ENCODE results near the gene AKR1C1.
"Not testable (repeated sequence)": the region's sequence is repeated elsewhere in the genome, so short reads cannot be mapped to it uniquely, and the experiment has no call there.

Gene AKR1C1

DNA sequence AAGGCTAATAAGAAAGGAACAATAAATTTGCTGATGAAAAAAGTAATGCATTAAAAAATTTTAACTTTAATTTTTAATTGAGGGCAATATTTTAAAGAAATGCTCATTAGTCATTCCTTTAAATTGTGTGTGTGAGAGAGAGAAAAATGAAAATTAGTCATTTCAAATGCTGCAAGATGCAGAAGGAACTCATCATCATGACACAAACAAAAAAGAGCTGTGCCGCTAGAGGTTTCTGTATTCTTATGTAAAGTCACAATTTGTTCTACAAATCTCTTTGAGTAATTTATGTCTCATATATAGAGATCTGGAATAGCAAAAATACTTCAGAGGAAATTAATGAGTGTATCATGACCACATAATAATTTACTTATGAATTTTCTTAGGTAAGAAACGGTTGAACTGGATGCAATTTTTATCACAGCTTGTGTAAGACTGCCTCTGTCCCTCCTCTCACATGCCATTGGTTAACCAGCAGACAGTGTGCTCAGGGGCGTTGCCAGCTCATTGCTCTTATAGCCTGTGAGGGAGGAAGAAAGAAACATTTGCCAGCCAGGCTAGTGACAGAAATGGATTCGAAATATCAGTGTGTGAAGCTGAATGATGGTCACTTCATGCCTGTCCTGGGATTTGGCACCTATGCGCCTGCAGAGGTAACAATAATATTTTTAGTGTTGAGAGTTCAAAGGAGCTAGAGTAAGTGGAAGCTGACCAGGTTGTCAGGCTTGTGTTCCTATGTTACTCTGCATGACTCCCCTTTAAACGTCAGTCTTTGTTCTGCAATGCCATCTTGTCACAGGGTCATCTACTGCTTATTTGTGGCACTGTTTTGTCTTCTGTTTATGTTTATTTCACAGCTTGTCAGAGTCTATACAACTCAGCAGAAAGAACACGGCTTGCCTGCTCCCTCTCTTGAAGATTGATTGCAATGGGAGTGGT, at the start of gene AKR1C1:
Gene AKR1C1 (plus strand): TSS at position 540 of the 939 bp plus-strand sequence. CDS start 30 bp downstream, at position 570.
- not testable (repeated sequence) for DNase-seq (ENCODE audit: low spot score)

DNA sequence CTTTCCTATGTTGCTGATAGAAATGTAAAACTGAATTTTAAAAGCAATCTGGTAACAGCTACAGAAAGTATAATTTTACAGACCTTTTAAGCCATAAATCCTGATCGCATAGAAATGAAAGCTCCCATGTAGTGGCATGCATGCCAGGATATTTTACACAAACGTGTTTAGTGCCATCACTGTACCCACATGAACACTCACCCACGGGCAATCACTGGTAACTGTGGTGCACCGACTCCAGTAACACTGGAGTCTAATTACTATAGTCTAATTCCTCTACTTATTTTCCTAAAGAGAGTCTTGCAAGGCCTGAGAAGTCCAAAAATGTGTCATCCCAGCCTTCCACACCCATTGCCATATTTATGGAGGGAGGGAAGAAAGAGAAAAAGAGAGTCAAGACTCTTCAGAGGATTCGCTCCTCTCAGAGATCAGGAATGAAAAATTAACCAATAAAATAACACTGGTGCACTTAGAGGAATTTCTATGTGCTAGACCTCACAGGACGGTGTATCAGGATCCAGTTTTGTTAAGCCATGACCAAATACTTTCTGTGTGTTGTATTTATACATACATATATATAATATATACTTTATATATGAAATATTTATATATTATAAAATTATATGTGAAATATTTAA, 48.9 kb upstream of the AKR1C1 start:
- DNase-seq (ENCODE audit: low spot score) = no peak

DNA sequence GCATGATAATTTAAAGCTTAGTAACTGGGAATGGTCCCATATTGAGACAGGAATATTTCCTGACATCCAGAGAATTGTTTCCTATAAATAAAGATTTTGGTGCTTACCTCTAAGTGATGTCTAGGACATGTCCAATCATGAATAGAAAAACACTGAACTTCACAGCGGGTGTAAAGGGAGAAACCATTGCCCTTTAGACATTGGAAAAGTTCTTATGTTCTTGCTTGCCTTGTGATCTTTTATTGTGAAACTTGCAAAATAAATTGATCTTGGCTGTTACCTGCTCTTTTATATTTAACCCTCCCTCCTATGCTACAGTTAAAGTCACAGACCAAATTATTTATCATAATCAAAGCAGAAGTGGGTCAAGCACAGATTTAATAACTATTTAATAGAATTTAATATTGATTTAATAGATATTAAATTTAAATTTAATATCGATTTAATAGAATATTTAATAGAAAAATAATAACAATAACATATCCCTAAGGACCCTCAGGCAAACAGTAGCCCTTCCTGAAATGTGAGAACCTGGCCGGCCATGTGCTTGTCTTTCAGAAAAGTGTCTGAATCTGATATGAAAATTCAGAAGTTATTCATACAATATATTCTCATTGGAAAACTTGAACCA, 47.0 kb upstream of the AKR1C1 start:
- DNase-seq (ENCODE audit: low spot score) = no peak

DNA sequence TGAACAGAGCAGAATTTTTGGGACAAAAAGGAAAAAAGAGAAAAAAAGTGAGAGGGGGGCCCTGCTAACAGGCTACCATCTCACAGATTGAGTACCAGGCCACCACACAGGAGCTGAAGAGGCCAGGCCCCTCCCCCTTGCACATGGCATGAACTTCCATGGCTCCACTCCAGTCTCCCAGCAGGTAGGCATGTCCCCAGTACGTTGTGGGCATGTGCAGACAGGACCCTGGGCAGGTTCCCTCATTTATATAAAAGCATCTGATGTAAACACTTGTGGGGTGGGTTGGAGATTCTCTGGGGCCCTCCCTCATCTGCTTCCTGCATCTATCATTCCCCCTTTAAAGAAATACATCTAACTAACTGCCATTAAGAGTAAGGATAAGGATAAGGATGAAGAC, 45.0 kb upstream of the AKR1C1 start:
- DNase-seq (ENCODE audit: low spot score) = no peak

DNA sequence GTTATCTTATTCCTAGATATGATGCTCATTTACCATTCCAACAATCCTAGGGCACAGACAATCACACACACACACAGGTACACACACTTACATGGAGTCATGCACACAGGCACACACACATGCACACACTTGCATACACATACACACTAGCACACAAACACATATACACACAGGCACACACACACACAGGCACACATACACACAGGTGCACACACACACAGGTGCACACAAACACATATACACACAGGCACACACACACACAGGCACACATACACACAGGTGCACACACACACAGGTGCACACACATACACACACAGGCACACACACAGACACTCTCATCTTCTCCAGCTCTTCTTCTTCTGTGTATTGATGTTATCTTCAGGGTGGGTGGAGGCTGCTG, 38.7 kb upstream of the AKR1C1 start:
- not testable (repeated sequence) for DNase-seq (ENCODE audit: low spot score)

DNA sequence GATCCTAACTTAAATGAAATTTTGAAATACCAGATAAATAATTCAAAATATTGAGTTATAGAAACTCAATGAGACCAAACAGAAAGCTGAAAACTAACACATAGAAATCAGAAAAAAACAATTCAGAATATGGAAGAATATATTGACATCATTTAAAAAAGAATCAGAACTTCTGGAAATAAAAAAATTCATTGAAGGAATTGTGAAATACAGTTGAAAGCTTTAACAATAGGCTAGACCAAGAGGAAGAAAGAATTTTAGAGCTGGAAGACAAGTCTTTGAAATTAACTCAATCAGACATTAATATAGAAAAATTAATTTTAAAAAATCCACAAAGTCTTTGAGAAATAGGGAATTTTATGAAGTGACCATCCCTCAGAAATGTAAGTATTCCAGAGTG, 36.8 kb upstream of the AKR1C1 start:
- DNase-seq (ENCODE audit: low spot score) = no peak

DNA sequence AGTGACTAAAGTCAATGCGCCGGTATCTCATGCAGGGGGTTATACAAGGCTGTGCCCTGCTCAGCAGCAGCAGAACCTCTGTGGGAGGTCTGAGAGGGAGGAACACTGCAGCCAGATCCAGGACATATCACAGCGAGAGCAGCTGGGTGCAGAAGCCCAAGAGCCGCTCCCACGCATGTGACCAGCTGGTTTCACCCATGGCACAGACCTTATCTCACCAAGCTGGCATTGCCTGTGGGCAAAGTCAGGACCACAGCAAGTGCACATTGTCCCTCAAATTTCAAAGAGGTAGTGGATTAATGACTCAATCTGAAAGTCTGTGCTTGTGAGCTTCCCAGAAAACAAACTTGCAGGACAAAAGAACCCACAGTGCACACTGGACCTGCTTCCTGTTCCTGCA, 31.6 kb upstream of the AKR1C1 start:
- DNase-seq (ENCODE audit: low spot score) = no peak

DNA sequence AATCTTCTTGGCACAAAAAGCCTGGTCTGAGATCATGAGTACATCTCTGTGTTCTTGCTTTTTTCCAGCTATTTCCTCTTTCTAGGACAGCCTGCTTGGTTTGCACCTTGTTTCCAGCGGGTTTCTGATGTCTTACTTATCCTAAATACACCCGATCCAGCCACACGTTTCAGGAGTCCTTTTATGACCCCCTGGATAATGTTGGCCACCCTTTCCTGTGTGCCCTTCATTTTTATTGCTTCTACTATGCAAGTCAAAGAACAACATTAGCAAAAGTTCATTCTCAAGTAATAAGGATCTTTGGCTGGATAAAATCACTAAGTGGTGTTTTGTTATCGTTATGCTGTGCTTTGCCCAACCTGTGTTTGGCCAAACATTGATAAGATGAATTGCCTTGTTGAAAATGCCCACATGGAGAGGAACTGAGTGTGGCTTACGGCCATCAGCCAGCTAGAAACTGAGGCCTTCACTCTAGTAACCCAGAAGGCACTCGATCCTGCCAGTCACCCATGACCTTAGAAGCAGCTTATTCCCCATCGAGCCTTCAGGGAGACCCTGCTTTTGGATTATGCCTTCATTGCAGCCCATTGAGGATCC, 28.7 kb upstream of the AKR1C1 start:
- no peak for DNase-seq (ENCODE audit: low spot score)

DNA sequence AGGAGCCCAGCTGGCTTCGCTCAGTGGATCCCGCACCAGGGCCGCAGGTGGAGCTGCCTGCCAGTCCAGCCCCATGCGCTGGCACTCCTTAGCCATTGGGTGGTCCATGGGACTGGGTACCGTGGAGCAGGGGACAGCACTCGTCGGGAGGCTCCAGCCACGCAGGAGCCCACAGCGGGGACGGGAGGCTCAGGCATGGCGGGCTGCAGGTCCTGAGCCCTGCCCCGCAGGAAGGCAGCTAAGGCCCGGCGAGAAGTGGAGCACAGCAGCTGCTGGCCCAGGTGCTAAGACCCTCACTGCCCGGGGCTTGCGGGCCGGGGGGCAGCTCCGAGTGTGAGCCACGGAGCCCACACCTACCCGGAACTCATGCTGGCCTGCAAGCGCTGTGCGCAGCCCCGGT, 25.9 kb upstream of the AKR1C1 start:
- DNase-seq (ENCODE audit: low spot score) = no peak

DNA sequence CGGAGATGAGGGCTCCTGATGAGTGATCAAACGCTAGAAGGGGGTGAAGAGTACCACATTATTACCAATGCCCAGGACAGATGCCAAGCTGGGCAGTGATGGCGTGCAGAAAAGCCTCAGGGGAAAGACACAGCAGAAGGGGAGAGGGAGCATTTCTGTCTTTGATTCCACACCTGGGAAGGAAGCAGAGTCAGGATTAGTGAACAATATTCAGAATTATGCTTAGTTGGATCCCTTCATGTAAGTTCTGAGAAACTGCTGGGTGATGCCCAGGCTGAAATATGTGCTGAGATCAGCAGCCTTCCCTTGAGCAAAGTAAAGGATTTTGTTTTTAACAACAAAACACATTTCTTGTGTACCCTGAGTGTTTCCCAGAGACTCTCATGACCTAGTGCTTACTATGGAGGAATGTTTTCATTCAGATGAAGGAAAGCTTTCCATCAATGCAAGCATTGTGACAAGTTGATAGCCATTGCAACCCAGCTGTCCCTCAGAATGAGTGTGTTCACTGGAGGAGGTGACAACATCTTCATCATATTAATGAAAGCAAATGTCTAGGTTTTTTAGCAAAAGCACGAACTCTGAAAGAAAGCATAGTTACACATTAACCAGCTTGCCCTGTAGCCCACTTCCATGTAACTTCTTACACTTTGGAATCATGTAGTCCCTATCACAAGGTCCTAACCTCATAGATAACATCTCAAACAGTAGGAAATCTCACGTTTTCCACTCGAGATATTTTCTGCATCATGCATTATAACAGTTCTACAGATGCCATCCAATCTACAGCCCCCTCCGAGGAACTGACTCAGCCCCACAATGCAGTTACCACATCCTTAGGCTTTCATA, 23.8 kb upstream of the AKR1C1 start:
- no peak for DNase-seq (ENCODE audit: low spot score)

DNA sequence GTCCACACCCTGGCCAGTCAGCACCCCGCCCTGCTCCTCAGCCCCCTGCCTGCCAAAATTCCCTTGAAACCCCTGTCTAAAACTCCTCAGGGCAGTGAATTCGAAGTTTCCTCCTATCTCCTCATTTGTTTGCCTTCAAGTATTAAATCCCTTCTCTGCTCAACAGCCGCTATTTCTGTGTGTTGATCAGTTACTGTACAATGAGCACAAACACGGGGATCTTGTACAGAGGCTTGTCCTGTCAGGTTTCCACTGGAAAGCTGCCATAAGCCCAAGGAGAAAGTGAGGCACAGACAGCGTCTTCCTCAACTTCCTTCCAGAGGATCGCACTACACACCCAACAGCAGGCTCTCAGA, 23.2 kb upstream of the AKR1C1 start:
- not testable (repeated sequence) for DNase-seq (ENCODE audit: low spot score)

DNA sequence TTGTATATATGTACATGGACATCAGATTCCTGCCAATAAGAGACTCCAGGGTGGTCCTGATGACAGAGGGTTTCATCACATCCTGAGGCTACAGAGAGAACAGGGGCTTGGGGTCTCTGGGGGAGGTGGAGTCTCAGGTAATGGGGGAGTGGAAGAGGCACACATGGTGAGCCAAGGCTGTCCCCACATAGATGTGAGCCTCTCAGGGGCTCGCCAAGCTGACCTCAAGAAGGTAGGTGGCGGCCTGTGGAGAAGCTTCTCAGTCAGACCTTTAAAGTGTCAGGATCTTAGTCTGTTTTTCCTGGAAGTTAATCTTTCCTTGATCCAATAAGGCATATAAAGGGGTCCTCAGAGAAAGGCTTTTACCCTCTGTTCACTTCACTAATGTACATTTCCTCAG, 22.3 kb upstream of the AKR1C1 start:
- DNase-seq (ENCODE audit: low spot score) = not testable (repeated sequence)

DNA sequence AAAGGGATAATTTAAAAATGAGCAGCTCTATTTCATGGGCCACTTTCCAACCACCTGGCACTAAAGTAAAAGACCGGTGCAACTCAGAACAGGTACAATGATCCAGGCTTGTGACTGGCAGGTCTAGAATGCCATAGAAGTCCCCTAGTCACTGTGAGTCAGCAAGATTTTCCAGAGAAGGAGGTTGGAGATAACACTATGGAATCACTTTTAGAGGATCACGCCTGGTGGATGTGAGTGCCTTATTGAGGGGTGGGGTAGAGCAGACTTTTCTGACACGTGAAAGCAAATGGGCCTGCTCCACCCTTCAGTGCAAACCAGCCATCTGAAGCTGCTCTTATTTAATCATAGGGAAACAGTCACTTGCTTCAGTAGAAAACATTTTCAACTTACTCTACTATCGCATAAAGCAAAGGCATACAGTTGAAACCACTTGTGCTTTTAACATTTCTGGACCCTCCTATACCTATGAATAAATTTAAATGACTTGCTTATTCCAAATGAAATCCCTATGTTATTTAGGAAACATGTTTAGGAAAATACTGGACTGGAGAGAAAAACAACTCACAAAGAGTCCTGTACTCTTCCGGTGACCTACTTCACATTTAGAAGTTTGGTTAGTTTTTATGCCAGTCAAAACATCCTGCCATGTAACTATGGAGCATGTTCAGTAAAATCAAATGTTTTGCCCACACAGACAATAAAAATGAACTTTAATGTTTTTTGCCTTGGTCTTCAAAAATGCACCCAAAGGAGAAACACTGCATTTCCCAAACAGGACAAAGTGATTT, 21.5 kb upstream of the AKR1C1 start:
- no peak for DNase-seq (ENCODE audit: low spot score)

DNA sequence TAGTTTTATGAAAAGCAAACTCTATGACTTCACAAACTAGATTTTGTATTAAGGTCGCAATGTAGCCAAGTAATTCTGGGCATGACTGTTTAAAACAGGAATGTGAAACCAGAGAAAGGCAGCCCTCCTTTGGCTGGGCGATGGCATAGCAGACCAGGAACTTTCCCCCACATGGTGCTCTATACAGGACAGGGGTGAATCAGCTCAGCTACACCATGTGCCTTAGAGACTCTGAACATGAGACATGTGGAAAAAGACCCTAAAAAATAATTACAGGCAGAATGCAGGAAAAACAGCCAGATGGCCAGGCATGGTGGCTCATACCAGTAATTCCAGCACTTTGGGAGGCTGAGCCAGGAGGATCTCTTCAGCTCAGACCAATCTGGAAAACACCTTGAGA, 20.3 kb upstream of the AKR1C1 start:
- not testable (repeated sequence) for DNase-seq (ENCODE audit: low spot score)

DNA sequence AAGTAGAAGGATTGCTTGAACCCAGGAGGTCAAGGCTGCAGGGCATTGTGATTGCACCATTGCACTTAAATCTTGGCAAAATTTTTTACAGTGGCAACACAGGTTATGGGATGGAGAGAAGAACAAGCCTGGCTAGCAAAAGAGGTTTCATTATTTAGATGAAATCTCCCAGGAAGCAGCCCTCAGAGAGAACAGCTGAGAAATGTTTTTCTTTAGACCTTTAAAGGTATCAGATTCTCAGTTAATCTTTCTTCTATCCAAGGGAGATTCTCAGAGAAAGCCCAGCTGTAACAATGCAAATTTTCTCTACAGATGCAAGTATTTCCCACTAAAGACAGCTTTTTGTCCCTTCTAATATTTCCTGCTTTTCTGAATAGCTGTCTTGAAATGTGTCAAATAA, 19.8 kb upstream of the AKR1C1 start:
- DNase-seq (ENCODE audit: low spot score) = not testable (repeated sequence)

DNA sequence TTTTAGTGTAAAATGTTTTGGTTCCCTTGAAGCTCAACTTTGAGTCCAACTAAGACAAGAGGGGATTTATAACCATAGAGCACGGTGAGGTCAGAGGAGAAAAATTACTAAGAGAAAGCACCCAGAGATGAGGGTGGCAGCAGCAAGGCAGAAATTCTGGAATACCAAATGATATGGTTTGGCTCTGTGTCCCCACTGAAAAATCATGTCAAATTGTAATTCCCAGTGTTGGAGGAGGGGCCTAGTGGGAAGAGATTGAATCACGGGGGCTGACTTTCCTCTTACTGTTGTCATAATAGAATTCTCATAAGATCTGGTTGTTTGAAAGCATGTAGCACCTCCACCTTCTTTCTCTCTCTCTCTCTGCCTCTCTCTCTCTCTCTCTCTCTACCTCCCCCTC, 19.4 kb upstream of the AKR1C1 start:
- no peak for DNase-seq (ENCODE audit: low spot score)

DNA sequence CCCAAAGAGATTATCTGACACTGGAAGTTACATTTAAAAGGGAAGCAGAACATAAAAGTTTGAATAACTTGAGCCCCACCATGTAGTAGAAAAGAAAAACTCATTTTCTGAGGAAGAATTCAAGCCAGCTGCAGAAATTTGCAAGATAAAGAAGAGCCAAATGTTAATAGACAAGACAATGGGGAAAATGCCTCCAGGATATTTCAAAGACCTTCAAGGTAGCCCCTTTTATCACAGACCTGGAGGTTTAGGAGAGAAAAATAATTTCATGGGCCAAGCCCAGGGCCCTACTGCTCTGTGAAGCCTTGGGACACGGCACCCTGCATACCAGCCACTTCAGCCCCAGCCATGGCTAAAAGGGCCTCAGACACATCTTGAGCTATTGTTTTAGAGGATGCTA, 18.4 kb upstream of the AKR1C1 start:
- no peak for DNase-seq (ENCODE audit: low spot score)

DNA sequence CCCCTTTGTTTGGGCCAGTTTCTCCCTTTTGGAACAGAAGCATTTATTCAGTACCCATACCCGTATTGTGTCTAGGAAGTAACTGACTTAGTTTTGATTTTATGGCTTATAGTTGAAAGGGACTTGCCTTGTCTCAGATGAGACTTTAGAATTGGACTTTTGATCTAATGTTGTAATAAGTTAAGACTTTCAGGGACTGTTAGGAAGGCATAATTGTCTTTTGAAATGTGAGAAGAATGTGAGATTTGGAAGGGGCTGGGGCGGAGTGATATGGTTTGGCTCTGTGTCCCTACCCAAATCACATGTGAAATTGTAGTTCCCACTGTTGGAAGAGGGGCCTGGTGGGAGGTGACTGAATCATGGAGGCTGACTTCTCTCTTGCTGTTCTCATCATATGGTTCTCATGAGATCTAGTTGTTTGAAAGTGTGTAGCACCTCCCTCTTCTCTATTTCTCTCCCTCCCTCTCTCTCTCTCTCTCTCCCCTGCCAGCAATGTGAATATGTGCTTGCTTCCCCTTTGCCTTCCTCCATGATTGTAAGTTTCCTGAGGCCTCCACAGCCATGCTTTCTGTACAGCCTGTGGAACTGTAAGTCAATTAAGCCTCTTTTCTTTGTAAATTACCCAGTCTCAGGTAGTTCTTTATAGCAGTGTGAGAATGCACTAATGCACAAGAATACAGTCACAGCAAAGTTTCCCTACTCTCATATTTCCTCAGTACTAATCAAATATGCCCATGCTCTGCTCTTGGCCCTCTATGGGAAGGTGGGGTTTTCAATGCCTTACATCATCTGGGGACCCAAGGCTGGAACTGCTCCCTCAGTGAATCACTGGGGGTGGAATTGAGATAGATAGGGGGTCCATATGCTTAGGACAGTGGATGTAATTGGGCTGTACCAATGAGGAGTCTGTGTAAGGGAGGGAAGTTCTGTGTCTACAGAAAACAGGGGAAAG, 17.2 kb upstream of the AKR1C1 start:
- no peak for DNase-seq (ENCODE audit: low spot score)

DNA sequence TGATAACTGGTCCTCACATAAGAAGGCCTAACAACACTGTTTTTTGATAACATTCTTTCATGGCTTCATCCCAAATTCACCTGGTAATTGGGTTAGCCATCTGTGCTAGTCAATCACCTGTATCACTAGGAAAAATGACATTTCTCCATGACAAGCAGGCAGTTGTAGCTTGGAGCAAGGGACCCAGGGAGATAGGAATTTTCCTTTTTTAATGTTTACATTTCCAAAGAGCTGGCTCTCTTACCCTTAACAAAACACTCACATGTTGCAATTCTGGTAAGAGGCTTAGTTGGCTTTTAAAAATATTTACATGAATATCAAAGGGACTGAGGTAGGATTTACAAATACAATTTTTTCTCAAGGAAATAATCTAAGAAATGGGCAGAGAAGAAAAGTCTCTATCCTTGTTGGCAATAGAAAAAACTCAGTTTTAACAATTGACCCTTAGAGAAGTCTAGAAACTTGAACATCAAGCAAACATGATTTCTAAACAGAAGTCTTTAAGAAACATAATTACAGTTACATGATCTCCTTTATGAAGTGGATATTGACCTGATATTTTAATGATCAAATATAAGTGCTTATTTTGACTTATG, 16.1 kb upstream of the AKR1C1 start:
- no peak for DNase-seq (ENCODE audit: low spot score)

All from iPS-NIHi11 (cell line).